Thoracic aorta (tissue), 2 donors: ENCODE measurements around the gene ISG15. TPM values are rescaled to one million over a fixed set of nuclear protein-coding genes. Genes with fewer than 3 reads are reported as not detected.
"Not testable (repeated sequence)": the region's sequence is repeated elsewhere in the genome, so short reads cannot be mapped to it uniquely, and the experiment has no call there.

Experiments
- ATAC-seq: fragments of 150-250 bp; one replicate; pipeline ENCODE4 v1.8.0; 2017; ENCODE audit warnings: low read depth; ENCODE audit not compliant: insufficient number of reproducible peaks, low FRiP score
- DNase-seq: peaks from one replicate; pipeline ENCODE4 v3.0.0-alpha.2; 2020; ENCODE audit warnings: low spot score
- H3K27ac ChIP-seq, 2 donors: fragments of 200-600 bp; sonication (generic); 1 replicate in 1 of 2; 2 replicates in 1 of 2; pipeline ENCODE4 v1.5.1; 2016; ENCODE audit warnings: mild to moderate bottlenecking in 2 of 2, moderate library complexity in 2 of 2
- H3K27me3 ChIP-seq: fragments of 200-600 bp; sonication (generic); replicated peaks from 2 replicates; pipeline ENCODE4 v1.6.0; 2016; ENCODE audit warnings: mild to moderate bottlenecking; ENCODE audit not compliant: insufficient read depth
- H3K36me3 ChIP-seq: fragments of 200-600 bp; sonication (generic); one replicate; pipeline ENCODE4 v1.5.1; 2016
- H3K4me1 ChIP-seq, 2 donors: fragments of 200-600 bp; sonication (generic); 1 replicate in 1 of 2; 2 replicates in 1 of 2; pipeline versions ENCODE4 v1.5.1 to v1.6.0; 2016; ENCODE audit warnings: low read depth in 2 of 2, mild to moderate bottlenecking in 1 of 2; ENCODE audit not compliant: control insufficient read depth in 1 of 2
- H3K4me3 ChIP-seq: fragments of 200-600 bp; sonication (generic); 2 replicates; pipeline ENCODE4 v1.5.1; 2016; ENCODE audit warnings: mild to moderate bottlenecking
- H3K9me3 ChIP-seq: fragments of 200-600 bp; sonication (generic); 2 replicates; pipeline ENCODE4 v1.5.1; 2016
- total RNA-seq, 2 donors: library from RNA; depleted of rRNA; stranded (reverse); fragments of >200 nt; gene quantifications; one replicate each; pipeline versions ENCODE4 v1.1.0 to v1.2.3, GENCODE V29; 2016
- TF ChIP-seq, protein P1 (sequence below): fragments of 200-600 bp; sonication (generic); IDR thresholded peaks from one replicate; pipeline ENCODE4 v1.5.1; 2019; ENCODE audit warnings: antibody characterized with exemption

Gene ISG15
- total RNA-seq, 2 donors from 2014 or later = 31.5 to 104 TPM

DNA sequence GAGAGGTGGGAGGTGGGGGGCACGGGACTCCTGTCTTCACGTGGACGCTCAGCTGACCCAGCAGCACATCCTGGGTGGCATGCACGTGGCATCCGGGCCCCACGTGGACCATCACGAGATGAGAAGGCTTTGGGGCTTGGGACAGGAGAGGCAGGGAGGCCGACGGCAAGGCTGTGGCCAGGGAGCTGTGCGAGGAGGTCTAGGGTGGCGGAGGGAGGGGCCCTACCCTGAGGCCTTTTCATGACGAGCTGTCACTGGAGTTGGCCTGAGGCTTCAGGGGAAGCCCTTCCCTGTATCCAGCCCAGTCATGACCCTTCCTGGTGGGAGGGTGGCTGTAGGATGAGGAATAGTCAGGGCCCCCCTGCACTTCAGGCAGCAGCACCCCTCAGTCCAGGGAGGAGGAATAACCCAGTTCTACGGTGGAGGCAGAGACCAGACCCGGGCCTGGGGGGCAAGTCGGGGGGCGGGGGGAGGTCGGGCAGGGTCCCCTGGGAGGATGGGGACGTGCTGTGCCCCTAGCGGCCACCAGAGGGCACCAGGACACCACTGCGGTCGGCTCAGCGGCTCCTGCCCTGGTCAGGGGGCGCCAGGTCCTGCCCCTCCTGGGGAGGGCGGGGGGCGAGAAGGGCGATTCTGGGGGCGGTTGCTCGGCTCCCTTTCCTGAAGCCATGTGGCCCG lies 29.4 kb upstream of the ISG15 start:
- Histone ChIP-seq H3K27ac (no peak overlapping the region), H3K27me3 (no peaks in the 10 kb centered on the region), H3K9me3 (no peaks in the 10 kb centered on the region), H3K4me3 (peak overlapping the region; percentile 51), H3K36me3 (no peaks in the 10 kb centered on the region), H3K4me1 (peaks cover 0 to 8% of the 10 kb centered on the region in 2 donors)
- TF ChIP-seq, protein P1, sequence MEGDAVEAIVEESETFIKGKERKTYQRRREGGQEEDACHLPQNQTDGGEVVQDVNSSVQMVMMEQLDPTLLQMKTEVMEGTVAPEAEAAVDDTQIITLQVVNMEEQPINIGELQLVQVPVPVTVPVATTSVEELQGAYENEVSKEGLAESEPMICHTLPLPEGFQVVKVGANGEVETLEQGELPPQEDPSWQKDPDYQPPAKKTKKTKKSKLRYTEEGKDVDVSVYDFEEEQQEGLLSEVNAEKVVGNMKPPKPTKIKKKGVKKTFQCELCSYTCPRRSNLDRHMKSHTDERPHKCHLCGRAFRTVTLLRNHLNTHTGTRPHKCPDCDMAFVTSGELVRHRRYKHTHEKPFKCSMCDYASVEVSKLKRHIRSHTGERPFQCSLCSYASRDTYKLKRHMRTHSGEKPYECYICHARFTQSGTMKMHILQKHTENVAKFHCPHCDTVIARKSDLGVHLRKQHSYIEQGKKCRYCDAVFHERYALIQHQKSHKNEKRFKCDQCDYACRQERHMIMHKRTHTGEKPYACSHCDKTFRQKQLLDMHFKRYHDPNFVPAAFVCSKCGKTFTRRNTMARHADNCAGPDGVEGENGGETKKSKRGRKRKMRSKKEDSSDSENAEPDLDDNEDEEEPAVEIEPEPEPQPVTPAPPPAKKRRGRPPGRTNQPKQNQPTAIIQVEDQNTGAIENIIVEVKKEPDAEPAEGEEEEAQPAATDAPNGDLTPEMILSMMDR = peak; percentile 98
- ATAC-seq (no peak), DNase-seq (no peak)

DNA sequence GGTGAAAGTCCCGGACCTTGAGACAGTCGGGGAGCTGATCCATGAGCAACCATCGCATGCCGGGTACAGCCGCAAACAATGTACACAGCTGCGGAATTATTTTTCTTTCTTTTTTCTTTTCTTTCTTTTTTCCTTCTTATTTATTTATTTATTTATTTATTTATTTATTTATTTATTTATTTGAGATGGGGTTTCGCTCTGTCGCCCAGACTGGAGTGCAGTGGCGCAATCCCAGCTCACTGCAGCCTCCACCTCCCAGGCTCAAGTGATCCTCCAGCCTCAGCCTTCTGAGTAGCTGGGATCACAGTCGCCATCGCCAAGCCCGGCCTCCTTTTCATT lies 28.9 kb upstream of the ISG15 start:
- Histone ChIP-seq H3K36me3 (no peaks in the 10 kb centered on the region), H3K4me3 (peak overlapping the region; percentile 51), H3K27me3 (no peaks in the 10 kb centered on the region), H3K4me1 (peaks cover 0 to 8% of the 10 kb centered on the region in 2 donors), H3K9me3 (no peaks in the 10 kb centered on the region), H3K27ac (no peak overlapping the region)
- DNase-seq (no peak), ATAC-seq (no peak)
- TF ChIP-seq, protein P1 = no peak

DNA sequence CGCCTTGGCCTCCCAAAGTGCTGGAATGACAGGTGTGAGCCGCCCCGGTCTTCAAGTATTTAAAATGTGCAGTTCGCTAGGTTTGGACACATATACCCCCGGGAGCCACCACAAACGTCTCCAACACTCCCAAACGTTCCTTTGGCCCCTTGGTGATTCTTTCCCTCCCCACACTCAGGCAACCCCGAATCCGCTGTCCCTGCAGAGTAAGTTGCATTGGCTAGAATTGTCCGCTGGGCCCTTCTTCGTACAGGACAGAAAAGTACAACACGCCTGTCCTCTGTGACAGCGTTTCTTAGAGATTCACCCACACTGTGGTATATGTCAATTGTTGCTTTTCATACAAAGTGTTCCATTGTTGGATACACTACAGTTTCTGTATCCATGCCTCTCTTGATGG lies 28.2 kb upstream of the ISG15 start:
- DNase-seq (no peak), ATAC-seq (no peak)
- H3K27me3 ChIP-seq = no peaks in the 10 kb centered on the region

DNA sequence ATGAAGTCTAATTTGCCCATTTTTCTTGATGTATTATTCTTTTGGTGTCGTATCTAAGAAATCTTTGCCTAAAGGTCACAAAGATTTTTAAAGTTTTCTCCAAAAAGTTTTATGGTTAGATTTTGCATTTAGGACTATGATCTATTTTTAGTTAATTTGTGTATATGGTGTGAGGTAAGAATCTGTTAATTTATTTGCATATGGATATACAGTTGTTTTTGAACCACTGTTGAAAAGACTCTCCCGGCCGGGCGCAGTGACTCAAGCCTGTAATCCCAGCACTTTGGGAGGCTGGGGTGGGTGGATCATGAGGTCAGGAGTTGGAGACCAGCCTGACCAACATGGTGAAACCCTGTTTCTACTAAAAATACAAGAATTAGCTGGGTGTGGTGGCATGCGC lies 25.2 kb upstream of the ISG15 start:
- H3K4me3 ChIP-seq, H3K4me1 ChIP-seq, DNase-seq, H3K27me3 ChIP-seq, ATAC-seq, H3K36me3 ChIP-seq, H3K27ac ChIP-seq, H3K9me3 ChIP-seq: not testable (repeated sequence)

More for the DNA sequence above, 28.2 kb upstream of the ISG15 start:
- H3K27ac ChIP-seq = no peak overlapping the region
- no peaks in the 10 kb centered on the region for H3K36me3 ChIP-seq
- H3K9me3 ChIP-seq = no peaks in the 10 kb centered on the region
- no peak overlapping the region for H3K4me3 ChIP-seq
- H3K4me1 ChIP-seq = peaks cover 0 to 8% of the 10 kb centered on the region in 2 donors
- TF ChIP-seq, protein P1 = no peak

DNA sequence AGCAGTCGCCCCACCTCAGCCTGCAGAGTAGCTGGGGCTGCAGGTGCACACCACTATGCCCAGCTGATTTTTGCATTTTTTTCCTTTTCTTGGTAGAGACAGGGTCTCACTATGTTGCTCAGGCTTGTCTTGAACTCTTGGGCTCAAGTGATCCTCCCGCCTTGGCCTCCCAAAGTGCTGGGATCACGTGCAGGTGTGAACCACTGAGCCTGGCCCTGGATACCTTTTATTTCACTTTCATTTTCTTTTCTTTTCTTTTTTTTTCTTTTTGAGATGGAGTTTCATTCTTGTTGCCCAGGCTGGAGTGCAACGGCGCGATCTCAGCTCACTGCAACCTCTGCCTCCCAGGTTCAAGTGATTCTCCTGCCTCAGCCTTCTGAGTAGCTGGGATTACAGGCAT lies 22.0 kb upstream of the ISG15 start:
- not testable (repeated sequence) for ATAC-seq, H3K36me3 ChIP-seq, H3K27me3 ChIP-seq, H3K9me3 ChIP-seq, H3K4me1 ChIP-seq, H3K4me3 ChIP-seq, H3K27ac ChIP-seq, DNase-seq

DNA sequence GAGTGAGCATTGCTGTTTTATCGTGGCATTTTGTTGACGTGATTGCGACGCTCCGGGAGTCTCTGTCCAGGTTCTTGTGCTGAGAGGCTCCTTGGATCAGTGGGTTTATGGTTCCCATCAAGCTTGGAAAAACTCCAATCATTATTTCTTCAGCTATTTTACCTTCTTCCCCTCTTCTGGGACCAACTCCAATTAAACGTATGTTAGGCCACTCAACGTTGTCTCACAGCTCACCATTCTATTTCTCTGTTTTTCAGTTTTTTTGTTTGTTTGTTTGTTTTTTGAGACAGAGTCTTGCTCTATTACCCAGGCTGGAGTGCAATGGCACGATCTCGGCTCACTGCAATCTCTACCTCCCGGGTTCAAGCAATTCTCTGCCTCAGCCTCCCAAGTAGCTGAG lies 21.4 kb upstream of the ISG15 start:
- H3K4me1 ChIP-seq = peaks cover 0 to under 1% of the 10 kb centered on the region in 2 donors
- no peak overlapping the region for H3K27ac ChIP-seq
- TF ChIP-seq, protein P1 = no peak
- H3K4me3 ChIP-seq = no peak overlapping the region
- DNase-seq = no peak
- no peak for ATAC-seq
- H3K9me3 ChIP-seq = peaks cover 5% of the 10 kb centered on the region
- H3K36me3 ChIP-seq = no peaks in the 10 kb centered on the region
- H3K27me3 ChIP-seq = no peaks in the 10 kb centered on the region
